Renal cortex interstitium (tissue), 11 donors: Measurements from ENCODE around the gene RUFY4. TPM values are rescaled to one million over a fixed set of nuclear protein-coding genes. Genes with fewer than 3 reads are reported as not detected.

Experiments used
- DNase-seq, 11 donors: peaks; one replicate each; pipeline ENCODE4 v3.0.0-alpha.2; 2013; ENCODE audit warnings: low read depth in 9 of 11, low spot score in 4 of 11; ENCODE audit errors: extremely low read depth in 1 of 11
- polyA plus RNA-seq, 3 donors: library from polyadenylated mRNA; unstranded; fragments of 120-200 nt; gene quantifications; one replicate each; pipeline ENCODE4 v1.2.1, GENCODE V29; 2013; ENCODE audit not compliant: insufficient read length in 3 of 3

Gene RUFY4
- polyA plus RNA-seq, 3 donors = 0.09 to 0.41 (median 0.23) TPM

DNA sequence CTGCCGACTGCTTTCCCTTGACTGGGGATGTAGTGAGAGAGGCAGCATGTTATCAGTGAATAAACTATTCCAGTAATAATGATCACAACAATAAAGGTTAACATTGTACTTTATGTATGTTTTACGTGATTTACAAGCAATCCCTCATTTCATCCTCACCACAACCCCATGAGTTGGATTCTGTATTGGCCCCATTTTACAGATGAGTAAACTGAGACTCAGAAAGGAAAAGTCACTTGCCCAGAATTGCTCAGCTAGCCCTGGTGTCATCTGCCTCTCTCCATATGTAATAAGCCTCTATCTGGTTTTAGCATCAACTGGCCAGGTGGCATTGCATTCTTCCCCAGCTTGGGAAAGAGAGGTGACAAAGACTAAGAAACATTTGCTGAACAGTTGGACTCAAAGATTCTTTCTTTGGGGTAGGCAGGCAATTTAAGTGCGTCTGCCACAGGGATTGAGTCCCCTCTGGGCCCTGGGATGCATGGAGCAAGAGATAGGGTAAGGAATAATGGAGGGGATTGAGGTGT, 58.9 kb downstream of the RUFY4 start:
- DNase-seq = no peak

DNA sequence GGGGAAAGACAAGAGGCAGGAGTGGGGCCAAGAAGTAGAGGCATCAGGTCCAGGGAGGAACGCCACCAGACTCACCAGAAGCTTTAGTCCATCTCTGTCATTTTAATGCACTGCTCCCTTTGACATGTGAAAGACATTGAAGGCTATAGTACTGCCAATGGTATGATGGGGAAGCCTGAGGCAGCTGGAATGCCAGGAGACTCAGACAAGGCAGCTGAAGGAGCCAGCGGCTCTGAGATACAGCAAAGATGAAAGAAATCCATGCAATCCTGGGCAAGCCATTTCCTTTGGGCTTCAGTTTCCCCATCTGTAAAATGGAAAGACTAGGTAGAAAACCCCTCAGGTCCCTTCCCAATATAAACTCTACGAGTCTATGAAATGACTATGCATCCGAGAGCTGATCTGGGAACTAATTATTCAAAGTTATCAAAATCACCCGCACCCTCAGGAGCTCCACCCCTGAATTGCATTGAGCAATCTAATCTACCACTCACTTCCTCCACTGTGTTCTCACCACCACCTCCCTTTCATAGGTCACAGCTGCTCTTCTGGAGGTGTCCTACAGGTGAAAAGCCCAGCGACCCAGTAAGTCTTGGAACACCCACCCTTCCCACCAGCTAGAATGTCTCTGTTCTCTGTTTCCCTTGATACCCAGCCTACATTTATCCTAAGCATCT, 59.9 kb downstream of the RUFY4 start:
- no peak for DNase-seq

DNA sequence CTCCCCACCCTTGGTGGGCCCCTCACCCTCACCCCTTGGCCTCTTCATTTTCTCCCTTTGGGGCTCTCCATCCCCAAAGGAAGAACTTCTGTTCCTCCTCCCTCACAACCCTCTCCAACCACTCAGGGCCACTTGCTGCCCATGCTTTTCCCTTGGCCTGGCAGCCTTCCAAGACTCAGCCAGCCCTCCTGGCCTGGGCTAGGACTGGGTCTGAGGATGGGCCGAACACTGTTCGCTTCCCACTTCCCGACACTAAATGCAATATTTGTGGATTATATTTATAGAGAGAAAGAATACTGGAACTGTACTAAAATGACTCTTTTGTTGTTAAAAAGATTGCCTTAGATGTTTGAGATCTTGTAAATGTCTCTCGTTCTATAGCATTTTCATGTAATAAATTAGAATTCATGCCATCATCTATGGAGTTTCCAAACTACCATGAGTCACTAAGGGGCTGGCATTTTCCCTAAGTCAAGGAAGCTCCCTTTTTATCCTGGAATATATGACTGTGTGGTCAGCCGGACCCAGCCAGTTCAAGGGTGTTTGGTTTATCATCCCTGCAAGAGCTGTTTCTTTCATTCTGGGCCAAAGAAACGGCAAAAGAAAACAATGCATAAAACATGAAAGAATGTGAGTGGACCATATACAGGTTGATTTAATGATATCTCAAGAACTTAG, 60.5 kb downstream of the RUFY4 start:
- no peak for DNase-seq

DNA sequence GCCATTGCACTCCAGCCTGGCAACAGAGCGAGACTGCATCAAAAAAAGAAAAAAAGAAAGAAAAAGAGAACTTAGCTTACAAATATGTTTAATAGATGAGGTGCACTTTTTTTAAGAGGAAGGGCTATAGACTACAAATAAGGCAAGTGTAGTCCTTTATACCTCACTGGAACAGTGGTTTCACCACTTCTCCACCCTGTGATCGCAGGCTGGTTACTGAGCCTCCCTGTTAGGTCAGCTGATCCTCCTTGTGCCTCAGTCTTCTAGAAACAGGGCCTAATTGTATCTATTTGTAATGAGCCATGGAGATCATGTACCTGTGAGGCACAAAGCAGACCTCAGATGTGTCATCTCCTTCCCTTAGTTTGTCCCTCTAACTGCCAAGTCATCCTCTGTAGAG, 61.3 kb downstream of the RUFY4 start:
- no peak for DNase-seq

DNA sequence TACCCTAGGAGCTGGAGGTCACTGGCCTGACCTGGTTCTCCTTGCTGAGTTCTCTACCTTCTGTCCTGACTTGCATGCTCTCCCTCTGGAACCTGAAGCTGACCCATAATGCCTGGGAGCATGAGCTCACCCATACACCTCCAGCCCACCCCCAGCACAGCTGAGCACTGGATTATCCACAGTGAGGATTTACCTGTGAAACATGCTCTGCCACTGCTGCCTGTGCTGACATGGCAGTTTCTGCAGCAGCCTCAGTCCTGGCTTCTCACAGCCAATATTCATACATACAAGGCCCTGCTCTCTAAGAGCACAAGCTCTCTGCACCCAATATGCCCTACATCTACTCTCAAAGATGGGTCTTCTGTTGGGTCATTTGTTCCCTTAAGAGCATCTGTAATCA, 61.8 kb downstream of the RUFY4 start:
- no peak for DNase-seq

DNA sequence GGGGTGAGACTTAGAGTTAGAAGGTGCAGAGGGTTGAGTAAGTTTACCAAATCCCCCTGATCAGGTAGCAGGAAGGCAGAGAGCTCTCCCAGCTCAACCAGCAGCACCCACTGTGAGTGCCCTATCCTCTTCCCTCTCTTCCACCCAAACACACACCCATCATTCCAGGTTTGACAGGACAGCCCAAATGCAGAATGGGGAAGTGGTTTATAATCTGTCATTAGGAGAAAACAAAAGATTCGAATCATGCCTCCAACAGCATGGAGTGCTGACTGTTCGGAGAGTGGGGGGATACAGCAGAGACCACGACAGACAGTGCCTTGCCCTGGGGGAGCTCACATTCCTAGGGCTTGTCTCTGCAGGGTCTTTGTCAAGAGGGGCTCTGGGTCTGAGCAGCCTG, 68.5 kb downstream of the RUFY4 start:
- DNase-seq = no peak

DNA sequence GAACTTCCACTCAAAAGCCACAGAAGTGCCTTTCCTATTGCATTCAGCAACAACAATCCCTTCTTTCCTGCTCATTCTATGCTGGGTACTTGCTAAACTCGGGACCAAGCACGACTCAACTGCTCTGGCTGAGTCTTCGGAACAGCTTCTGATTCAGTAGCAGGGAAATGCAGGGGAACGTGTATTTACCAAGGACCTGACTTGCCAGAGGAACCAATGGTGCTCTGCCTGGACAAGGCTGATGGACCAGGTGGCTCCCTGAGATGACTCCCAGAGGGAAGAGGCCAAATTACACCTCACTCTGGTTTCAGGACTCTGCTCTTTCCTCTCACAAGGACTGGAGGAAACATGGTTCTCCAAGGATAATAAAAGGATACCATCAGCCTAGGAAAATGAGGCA, 69.0 kb downstream of the RUFY4 start:
- no peak for DNase-seq

Other genes starting within 250 kb of the RUFY4 start
- 10 to 100 TPM; 60.6 to 72.4 (median 62.7) TPM for gene TNS1, start 66.3 kb upstream of the RUFY4 start, polyA plus RNA-seq
- under 1 TPM; 0.11 to 0.58 (median 0.17) TPM for gene CXCR2, start 56.8 kb downstream of the RUFY4 start, polyA plus RNA-seq
- gene CXCR1, start 97.7 kb downstream of the RUFY4 start, polyA plus RNA-seq = under 1 TPM in 2 of 3 donors, not detected in 1; 0.06 to 0.16 TPM
- 100 to 1,000 TPM; 228 to 253 (median 236) TPM for gene ARPC2, start 147.9 kb downstream of the RUFY4 start, polyA plus RNA-seq
- 1 to 10 TPM; 1.2 to 2.0 (median 2.0) TPM for gene GPBAR1, start 191.8 kb downstream of the RUFY4 start, polyA plus RNA-seq
- 100 to 1,000 TPM; 115 to 132 (median 117) TPM for gene AAMP, start 200.9 kb downstream of the RUFY4 start, polyA plus RNA-seq
- gene PNKD, start 201.3 kb downstream of the RUFY4 start, polyA plus RNA-seq = 100 to 1,000 TPM in 2 of 3 donors, 10 to 100 TPM in 1; 87.3 to 104 (median 103) TPM
- 10 to 100 TPM; 80.7 to 94.1 (median 87.4) TPM for gene TMBIM1, start 223.2 kb downstream of the RUFY4 start, polyA plus RNA-seq